K562 (cell line): ENCODE results near the gene LCE7A. TPM values are rescaled to one million over a fixed set of nuclear protein-coding genes. Genes with fewer than 3 reads are reported as not detected.

Experiments
- ATAC-seq: fragments of 200-7000 bp; cut with Tn5 transposase; 3 replicates; pipeline ENCODE4 v1.9.1; 2020; ENCODE audit warnings: moderate library complexity
- BruUV-seq: library from RNA; stranded (reverse); fragments of 400-500 nt; replicated peaks from 2 replicates; lab custom pipeline; 2021; lab: Mats Ljungman, UMichigan
- CTCF ChIA-PET: fragments of 300-600 bp; formaldehyde crosslinking; extraction: SDS; loops from one replicate; lab custom pipeline; 2021; ENCODE audit warnings: low intra/inter-chr PET ratio; lab: Yijun Ruan, JAX
- POLR2A ChIA-PET: fragments of 300-600, 350-650 bp; sonication (Branson Sonifier 250); formaldehyde crosslinking; extraction: SDS; loops from one replicate; lab custom pipeline; 2021; ENCODE audit warnings: antibody characterized with exemption, inconsistent platforms; lab: Yijun Ruan, JAX
- DNase-seq, 4 experiments: peaks; one replicate each; pipeline versions ENCODE4 v3.0.0 to v3.0.0-alpha.2; 2011 to 2018; ENCODE audit warnings: low spot score in 3 of 4, mixed read lengths in 3 of 4; ENCODE audit errors: extremely low read depth in 1 of 4
- FAIRE-seq: peaks from 2 replicates; lab custom pipeline; 2011; peaks lifted over from hg19 to GRCh38; lab: Jason Lieb, UNC
- H2AFZ ChIP-seq: 2 replicates; pipeline ENCODE4 v1.6.0; 2011; ENCODE audit warnings: low read depth, low read length, control low read depth, inconsistent platforms
- H3K27ac ChIP-seq: fragments of 200-600 bp; 3 replicates; pipeline ENCODE4 v1.8.0; 2011; ENCODE audit warnings: low read depth, mild to moderate bottlenecking, control low read depth, inconsistent platforms, low read length, moderate library complexity, mixed read lengths; ENCODE audit errors: extremely low read depth
- H3K27me3 ChIP-seq, 2 experiments: fragments of 300-600 bp in 1 of 2; 2 replicates in 1 of 2; 3 replicates in 1 of 2; pipeline versions ENCODE4 v1.6.0 to v1.8.0; 2011; ENCODE audit warnings: inconsistent platforms in 2 of 2, low read length in 2 of 2, mild to moderate bottlenecking in 1 of 2, mixed read lengths in 1 of 2, moderate library complexity in 1 of 2; ENCODE audit not compliant: control insufficient read depth in 2 of 2, insufficient read depth in 2 of 2
- H3K36me3 ChIP-seq: fragments of 300-600 bp; 3 replicates; pipeline ENCODE4 v1.8.0; 2011; ENCODE audit warnings: mild to moderate bottlenecking, low read length, inconsistent platforms; ENCODE audit not compliant: control insufficient read depth, insufficient read depth
- H3K4me1 ChIP-seq, 2 experiments: fragments of 200-600 bp in 1 of 2; replicated peaks in 1 of 2; 2 replicates in 1 of 2; 3 replicates in 1 of 2; pipeline versions ENCODE4 v1.5.1 to v1.8.0; 2011; ENCODE audit warnings: inconsistent platforms in 2 of 2, low read length in 2 of 2, mild to moderate bottlenecking in 1 of 2, mixed read lengths in 1 of 2, moderate library complexity in 1 of 2; ENCODE audit not compliant: control insufficient read depth in 2 of 2, insufficient read depth in 2 of 2
- H3K4me2 ChIP-seq: 2 replicates; pipeline ENCODE4 v1.6.1; 2011; ENCODE audit warnings: low read length, control low read depth, inconsistent platforms, mixed read lengths; ENCODE audit not compliant: insufficient read depth
- H3K4me3 ChIP-seq: fragments of 200-600 bp; sonication (generic), shearing (Covaris generic); 2 replicates; pipeline ENCODE4 v1.5.1; 2016; ENCODE audit warnings: control low read depth, inconsistent platforms
- H3K79me2 ChIP-seq: fragments of 200-600 bp; 3 replicates; pipeline ENCODE4 v1.8.0; 2011; ENCODE audit warnings: low read length, inconsistent platforms; ENCODE audit not compliant: control insufficient read depth, insufficient read depth
- H3K9ac ChIP-seq, 2 experiments: 2 replicates each; pipeline versions ENCODE4 v1.6.0 to v1.6.1; 2011; ENCODE audit warnings: low read depth in 2 of 2, low read length in 2 of 2, control low read depth in 1 of 2, inconsistent platforms in 1 of 2, mild to moderate bottlenecking in 1 of 2, mixed read lengths in 1 of 2; ENCODE audit not compliant: insufficient read depth in 1 of 2
- H3K9me1 ChIP-seq: one replicate; pipeline ENCODE4 v1.6.0; 2011; ENCODE audit warnings: inconsistent platforms, mild to moderate bottlenecking, low read length, moderate library complexity; ENCODE audit not compliant: control insufficient read depth, insufficient read depth
- H3K9me3 ChIP-seq: replicated peaks from 2 replicates; pipeline ENCODE4 v1.5.1; 2011; ENCODE audit warnings: low read depth, low read length, inconsistent platforms; ENCODE audit not compliant: control insufficient read depth, insufficient read depth
- H4K20me1 ChIP-seq: replicated peaks from 2 replicates; pipeline ENCODE4 v1.6.1; 2011; ENCODE audit warnings: low read length, inconsistent platforms, mixed read lengths; ENCODE audit not compliant: control insufficient read depth, insufficient read depth
- ARNT ChIP-seq, 2 experiments: fragments of 450-650 bp; IDR thresholded peaks; 2 replicates each; pipeline ENCODE4 v1.6.1; 2016; ENCODE audit warnings: mild to moderate bottlenecking in 1 of 2
- FOXM1 ChIP-seq, 2 experiments: fragments of 450-650 bp in 1 of 2; sonication (generic) in 1 of 2; formaldehyde crosslinking in 1 of 2; IDR thresholded peaks; 2 replicates each; pipeline versions ENCODE4 v1.6.1 to v1.9.0; 2017 to 2022; ENCODE audit warnings: low read depth in 2 of 2, mild to moderate bottlenecking in 2 of 2, missing genetic modification reagents in 1 of 2, moderate library complexity in 1 of 2
- HSF4 ChIP-seq: fragments of 250-450 bp; sonication (Bioruptor Pico); IDR thresholded peaks from 2 replicates; pipeline ENCODE4 v2.1.2; 2022; ENCODE audit warnings: mild to moderate bottlenecking, moderate library complexity, borderline replicate concordance
- JUN ChIP-seq, 2 experiments: sonication (generic) in 1 of 2; formaldehyde crosslinking in 1 of 2; IDR thresholded peaks; 2 replicates each; pipeline versions ENCODE4 v1.6.1 to v1.8.0; 2012 to 2022; ENCODE audit warnings: borderline replicate concordance in 2 of 2, mild to moderate bottlenecking in 2 of 2, improper control_type of control experiment in 1 of 2, low read depth in 1 of 2, low read length in 1 of 2, missing genetic modification reagents in 1 of 2
- L3MBTL2 ChIP-seq: fragments of 450-650 bp; IDR thresholded peaks from 2 replicates; pipeline ENCODE4 v1.6.1; 2016; ENCODE audit warnings: mild to moderate bottlenecking, moderate library complexity
- POLR2G ChIP-seq: fragments of 200-400 bp; formaldehyde crosslinking; IDR thresholded peaks from 2 replicates; pipeline ENCODE4 v1.6.1; 2017; ENCODE audit warnings: low read depth, mild to moderate bottlenecking, antibody characterized with exemption, low read length, moderate library complexity
- PRPF4 ChIP-seq: fragments of 200-400 bp; formaldehyde crosslinking; IDR thresholded peaks from one replicate; pipeline ENCODE4 v1.6.1; 2017; ENCODE audit warnings: low read length, low read depth, mild to moderate bottlenecking; ENCODE audit not compliant: insufficient read depth, poor library complexity, severe bottlenecking
- ZBTB40 ChIP-seq, 2 experiments: fragments of 450-650 bp in 1 of 2; sonication (generic) in 1 of 2; formaldehyde crosslinking in 1 of 2; IDR thresholded peaks; 2 replicates each; pipeline versions ENCODE4 v1.7.1 to v1.9.0; 2016 to 2022; ENCODE audit warnings: inconsistent platforms in 1 of 2, mild to moderate bottlenecking in 1 of 2, missing genetic modification reagents in 1 of 2
- ZNF75A ChIP-seq: fragments of 450-650 bp; formaldehyde crosslinking; IDR thresholded peaks from 2 replicates; pipeline ENCODE4 v1.4.0; 2020; ENCODE audit warnings: mild to moderate bottlenecking
- WGBS: fragments of 100-300 bp; shearing (Covaris generic); methylation state at CpG from one replicate; pipeline ENCODE4 v1.1.6; 2016; ENCODE audit warnings: low coverage, mixed read lengths; ENCODE audit not compliant: insufficient coverage; ENCODE audit errors: missing lambda C conversion rate; 5-methylcytosine and 5-hydroxymethylcytosine counted together
- in situ Hi-C: fragments of 300-500 bp; cut with MboI; formaldehyde crosslinking; loops from 4 replicates; pipeline ENCODE4 v1.15.0; 2018; ENCODE audit warnings: inconsistent platforms, mixed read lengths
- intact Hi-C: fragments of 100-400 bp; cut with micrococcal nuclease; formaldehyde crosslinking; loops from 2 replicates; pipeline ENCODE4 v1.14.2; 2022
- polyA plus RNA-seq, 8 experiments: library from polyadenylated mRNA; depleted of rRNA in 4 of 8; stranded (reverse) in 5 of 8; unstranded in 3 of 8; fragments of >200 nt; fragmentation: Nextera tagmentation in 2 of 8; fragmentation: Illumina TruSeq in 1 of 8; extraction: Ambion mirVana in 2 of 8; extraction: Trizol in 1 of 8; gene quantifications; 2 replicates each; pipeline versions ENCODE4 v1.2.1 to v1.2.3, GENCODE V29; 2011 to 2014; ENCODE audit warnings: inconsistent platforms in 1 of 8, missing spikeins in 1 of 8
- total RNA-seq, 7 experiments: library from RNA; depleted of rRNA in 6 of 7; stranded (reverse); fragments of >200 nt in 6 of 7; fragmentation: Illumina TruSeq in 2 of 7; extraction: Trizol in 2 of 7; gene quantifications; 2 replicates each; pipeline versions ENCODE4 v1.2.1 to v1.2.3, GENCODE V29; 2011 to 2021; ENCODE audit warnings: low replicate concordance in 1 of 7

LCE7A gene
- total and polyA plus RNA-seq, 9 of the 15 experiments (the other 6 are each of a cell fraction or from before 2014, with no cell fraction given), result not detected

- intact Hi-C loops, result no loop called here
These were observed 48.7 kb upstream of the LCE7A start for GRCh38 chr1:152811050-152811449.

GRCh38 chr1:152811671-152812070 is 48.1 kb upstream of the LCE7A start, which contains the start of gene LCE1B:
Gene LCE1B (plus strand): TSS chr1:152811971. CDS start chr1:152812447, 476 bp downstream.
- intact Hi-C loops, result no loop called here
- Histone ChIP-seq H3K79me2 (no peaks in the 10 kb centered on the region), H2AFZ (no peak within 1 kb of the TSS), H3K27ac (no peak within 1 kb of the TSS), H3K4me3 (no peak within 1 kb of the TSS), H3K9me1 (no peaks in the 10 kb centered on the region), H3K9me3 (no peaks in the 10 kb centered on the region), H3K27me3 (no peaks in the 10 kb centered on the region), H3K4me1 (no peaks in the 10 kb centered on the region), H3K4me2 (no peak within 1 kb of the TSS), H3K9ac (no peak within 1 kb of the TSS), H3K36me3 (no peaks in the 10 kb centered on the region), H4K20me1 (no peaks in the 10 kb centered on the region)
- no peak for DNase-seq
- BruUV-seq, result no TSS peak
- 0% methylated on average over 2 of the region's 2 CpGs for WGBS
- ChIA-PET POLR2A (no interaction called here), CTCF (no interaction called here)
- no peak for ATAC-seq
- no peak for FAIRE-seq
- in situ Hi-C loops, result no loop called here
- TF ChIP-seq ZBTB40 (IDR thresholded peaks at IDR 0.05) (no peak), ZBTB40 (CRISPR knock-in tag; IDR thresholded peaks at IDR 0.05) (no peak), JUN (IDR thresholded peaks at IDR 0.05; ENCODE audit: borderline replicate concordance, low read depth, low read length) (no peak), JUN (CRISPR knock-in tag; IDR thresholded peaks at IDR 0.05; ENCODE audit: borderline replicate concordance) (no peak), FOXM1 (IDR thresholded peaks at IDR 0.05; ENCODE audit: low read depth) (no peak), FOXM1 (CRISPR knock-in tag; IDR thresholded peaks at IDR 0.05; ENCODE audit: low read depth) (no peak)

More at GRCh38 chr1:152811050-152811449, 48.7 kb upstream of the LCE7A start:
- no peak overlapping the region for H3K4me2 ChIP-seq
- POLR2A ChIA-PET, result no interaction called here
- H3K9me1 ChIP-seq, result no peaks in the 10 kb centered on the region
- no peaks in the 10 kb centered on the region for H3K27me3 ChIP-seq
- H4K20me1 ChIP-seq, result no peaks in the 10 kb centered on the region
- no peak overlapping the region for H3K27ac ChIP-seq
- no peaks in the 10 kb centered on the region for H3K4me1 ChIP-seq
- no peaks in the 10 kb centered on the region for H3K79me2 ChIP-seq
- 5% methylated on average over 2 of the region's 2 CpGs for WGBS
- no peak overlapping the region for H2AFZ ChIP-seq
- no peak overlapping the region for H3K4me3 ChIP-seq
- H3K9ac ChIP-seq, result no peak overlapping the region
- FAIRE-seq (no peak), DNase-seq (no peak), ATAC-seq (no peak)
- H3K9me3 ChIP-seq, result no peaks in the 10 kb centered on the region
- no peaks in the 10 kb centered on the region for H3K36me3 ChIP-seq
- no TSS peak for BruUV-seq
- in situ Hi-C loops, result no loop called here
- CTCF ChIA-PET, result no interaction called here
- TF ChIP-seq L3MBTL2, result no peak
- no peak for TF ChIP-seq POLR2G
- TF ChIP-seq HSF4, result no peak
- TF ChIP-seq ARNT (IDR thresholded peaks at IDR 0.05), result no peak
- no peak for TF ChIP-seq ZNF75A
- no peak for TF ChIP-seq PRPF4
